Breast epithelium (tissue), 3 donors: Measurements from ENCODE around the gene KCNJ10.

Experiments
- CTCF ChIP-seq, 3 donors: fragments of 450-650 bp; IDR thresholded peaks; one replicate each; pipeline ENCODE4 v1.5.1; 2016 to 2017; ENCODE audit warnings: antibody characterized with exemption in 3 of 3, mild to moderate bottlenecking in 3 of 3, moderate library complexity in 3 of 3
- POLR2AphosphoS5 ChIP-seq, 3 donors: sonication (generic); formaldehyde crosslinking; IDR thresholded peaks; one replicate each; pipeline ENCODE4 v1.6.1; 2017; ENCODE audit warnings: antibody characterized with exemption in 3 of 3

- no peak for TF ChIP-seq CTCF (IDR thresholded peaks at IDR 0.05)
- TF ChIP-seq POLR2AphosphoS5 (IDR thresholded peaks at IDR 0.05) = no peak
These were observed 25.6 kb upstream of the KCNJ10 start for GRCh38 chr1:160095382-160096105.
